Cerebellar nuclear complex (tissue), 1 donor: ENCODE data around the gene CCHCR1.
A peak's percentile ranks its signal among the peaks of the same experiment; 100 is the strongest.

Experiments used
- DNase-seq, 2 experiments: peaks; one replicate each; lab custom pipeline; 2025; lab: John Stamatoyannopoulos, UW

The CCHCR1 gene

DNA sequence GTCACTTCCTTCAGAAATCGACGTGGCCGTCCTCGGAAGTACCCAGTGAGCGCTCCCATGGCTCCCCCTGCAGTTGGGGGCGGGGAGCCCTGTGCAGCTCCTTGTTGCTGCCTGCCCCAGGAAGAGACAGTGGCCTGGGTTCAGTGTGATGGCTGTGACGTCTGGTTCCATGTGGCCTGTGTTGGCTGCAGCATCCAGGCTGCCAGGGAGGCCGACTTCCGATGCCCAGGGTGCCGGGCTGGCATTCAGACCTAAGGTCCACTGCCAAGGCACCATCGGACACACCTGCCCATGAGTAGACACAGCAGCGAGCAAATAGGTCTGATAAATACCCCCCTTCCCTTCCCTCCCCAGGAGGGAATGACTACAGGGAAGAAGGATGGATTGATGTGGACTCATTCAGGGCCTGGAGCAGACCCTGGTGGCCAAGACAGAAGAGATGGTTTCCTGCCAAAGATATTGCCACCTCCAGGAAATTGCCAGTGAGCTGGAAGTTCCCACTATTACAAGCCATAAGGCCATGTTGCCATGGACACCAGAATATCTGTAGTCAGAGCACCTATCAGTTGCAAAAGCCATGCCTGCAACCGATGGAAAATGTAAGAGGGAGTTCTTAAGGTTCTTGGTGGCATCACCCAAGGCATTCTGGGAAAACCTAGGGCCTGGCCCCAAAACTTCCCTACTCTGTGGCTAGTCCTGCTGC, 5.0 kb upstream of the CCHCR1 start:
- DNase-seq = no peak

DNA sequence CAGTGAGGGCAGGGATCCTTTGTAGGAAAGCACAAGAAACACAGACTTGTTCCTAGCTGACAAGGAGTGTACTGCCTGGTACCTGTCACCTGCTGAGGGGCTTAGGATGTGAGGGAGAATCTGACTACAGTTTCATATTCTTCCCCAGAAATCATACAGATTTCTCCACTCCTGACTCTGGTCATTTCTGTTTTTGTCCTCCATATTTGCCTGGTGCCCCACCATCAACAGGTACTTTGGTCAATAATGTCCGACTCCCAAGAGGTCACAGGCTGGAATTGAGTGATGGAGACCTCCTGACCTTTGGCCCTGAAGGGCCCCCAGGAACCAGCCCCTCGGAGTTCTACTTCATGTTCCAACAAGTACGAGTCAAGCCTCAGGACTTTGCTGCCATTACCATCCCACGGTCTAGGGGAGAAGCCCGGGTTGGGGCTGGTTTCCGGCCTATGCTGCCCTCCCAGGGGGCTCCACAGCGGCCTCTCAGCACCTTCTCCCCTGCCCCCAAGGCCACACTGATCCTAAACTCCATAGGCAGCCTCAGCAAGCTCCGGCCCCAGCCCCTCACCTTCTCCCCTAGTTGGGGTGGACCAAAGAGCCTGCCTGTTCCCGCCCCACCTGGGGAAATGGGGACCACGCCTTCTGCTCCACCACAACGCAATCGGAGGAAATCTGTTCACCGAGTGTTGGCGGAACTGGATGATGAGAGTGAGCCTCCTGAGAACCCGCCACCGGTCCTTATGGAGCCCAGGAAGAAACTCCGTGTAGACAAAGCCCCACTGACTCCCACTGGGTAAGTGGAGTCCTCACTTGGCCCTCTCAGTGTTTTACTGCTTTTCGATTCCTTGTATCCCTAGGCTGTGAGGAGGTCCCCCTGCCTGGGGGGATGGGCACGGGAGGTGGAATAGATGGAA, 3.9 kb upstream of the CCHCR1 start:
- no peak for DNase-seq

DNA sequence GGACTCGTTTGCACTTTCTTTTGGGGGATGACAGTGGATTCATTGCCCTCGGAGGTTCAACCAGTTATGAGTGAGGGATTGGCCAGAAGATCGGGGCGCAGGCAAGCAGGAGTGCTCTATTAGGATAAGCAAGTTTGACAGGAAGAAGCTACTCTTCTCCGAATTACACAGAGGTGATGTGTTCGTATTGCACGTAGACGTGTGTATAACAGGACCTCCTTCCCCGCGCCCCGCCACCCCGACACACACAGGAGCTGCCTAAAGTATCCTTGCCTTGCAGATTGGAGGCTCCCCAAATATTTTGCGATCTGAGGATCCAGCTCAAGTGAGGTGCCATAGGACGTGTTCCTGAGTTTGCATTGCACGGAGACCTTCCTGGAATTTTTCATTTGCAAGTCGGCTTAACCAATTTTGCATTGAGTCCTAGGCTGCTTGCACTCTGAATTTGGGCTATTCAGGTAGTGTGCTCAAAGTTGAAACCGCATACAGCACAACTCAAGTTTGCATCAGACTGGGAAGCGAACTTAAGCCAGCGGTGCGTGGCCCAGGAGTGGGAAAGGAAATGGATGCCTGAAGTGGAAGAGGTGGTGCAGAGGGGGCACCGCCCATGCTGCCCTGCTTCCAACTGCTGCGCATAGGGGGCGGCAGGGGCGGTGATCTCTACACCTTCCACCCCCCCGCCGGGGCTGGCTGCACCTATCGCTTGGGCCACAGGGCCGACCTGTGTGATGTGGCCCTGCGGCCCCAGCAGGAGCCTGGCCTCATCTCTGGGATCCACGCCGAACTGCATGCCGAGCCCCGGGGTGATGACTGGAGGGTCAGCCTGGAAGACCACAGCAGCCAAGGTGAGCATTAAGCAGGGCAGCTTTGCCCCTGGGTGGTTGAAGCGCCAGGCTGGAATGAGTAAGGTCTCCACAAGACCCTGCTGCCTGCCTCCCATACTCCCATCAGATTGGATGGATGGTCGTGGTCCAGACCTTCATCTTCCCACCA, 1.6 kb upstream of the CCHCR1 start:
- DNase-seq = no peak

DNA sequence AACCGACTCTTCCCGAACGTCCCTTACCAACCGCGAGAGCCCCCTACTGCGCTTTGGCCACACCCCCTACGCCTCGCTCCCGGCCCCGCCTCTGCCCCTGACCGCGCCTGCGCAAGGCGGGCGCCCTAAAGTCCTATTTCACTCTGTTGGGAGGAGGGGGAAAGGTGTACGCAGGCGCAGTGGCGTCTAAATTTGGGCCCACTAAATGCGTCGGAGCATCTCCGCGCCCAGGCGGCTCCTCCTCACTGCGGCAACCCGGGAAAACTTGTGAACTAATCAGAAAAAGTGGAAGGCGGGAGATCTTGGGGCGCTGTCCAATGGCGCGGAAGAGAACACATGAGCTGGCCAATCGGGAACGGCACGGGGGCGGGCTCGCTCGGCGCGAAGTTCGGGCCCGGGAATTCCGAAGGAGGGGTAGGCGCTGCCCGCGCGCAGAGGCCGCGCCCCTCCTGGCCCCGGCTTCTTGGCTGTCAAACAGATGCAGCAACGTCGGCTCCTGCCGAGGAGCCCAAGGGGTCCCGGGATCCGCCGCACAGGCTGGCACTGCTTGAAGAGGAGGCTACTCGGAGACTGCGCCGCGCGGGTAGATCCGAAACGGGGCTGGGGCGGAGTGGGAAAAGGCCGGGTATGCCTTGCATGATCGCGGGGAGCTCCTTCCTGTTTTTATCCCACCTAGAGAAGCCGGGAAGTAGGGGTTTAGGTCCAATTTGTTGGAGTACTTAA, 699 bp upstream of the CCHCR1 start, which contains the start of gene TCF19:
TCF19 (plus strand) TSS at position 450 of the 723 bp plus-strand sequence. CDS start 881 bp downstream, outside the sequence.
- peak; percentile 85 to 97 for DNase-seq

DNA sequence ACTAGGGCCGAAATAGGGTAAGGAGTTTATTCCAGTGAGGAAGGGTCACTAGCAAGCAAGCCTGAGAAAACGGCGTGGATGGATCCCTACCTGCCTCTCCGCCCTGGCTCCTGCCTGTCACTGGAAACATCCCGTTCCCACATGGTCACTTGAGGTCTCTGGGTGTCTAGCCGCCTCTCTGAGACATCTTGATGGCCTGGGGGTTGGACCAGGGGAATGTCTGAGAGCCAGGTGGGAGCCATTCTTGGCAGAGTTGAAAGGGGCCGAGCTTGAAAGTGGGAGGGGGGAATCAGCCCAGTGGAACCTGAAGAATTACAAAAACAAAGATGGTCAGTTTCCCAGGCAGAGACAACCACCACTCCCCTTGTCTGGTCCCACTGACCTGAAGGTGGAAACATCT, 961 bp downstream of the CCHCR1 start:
- DNase-seq = no peak

DNA sequence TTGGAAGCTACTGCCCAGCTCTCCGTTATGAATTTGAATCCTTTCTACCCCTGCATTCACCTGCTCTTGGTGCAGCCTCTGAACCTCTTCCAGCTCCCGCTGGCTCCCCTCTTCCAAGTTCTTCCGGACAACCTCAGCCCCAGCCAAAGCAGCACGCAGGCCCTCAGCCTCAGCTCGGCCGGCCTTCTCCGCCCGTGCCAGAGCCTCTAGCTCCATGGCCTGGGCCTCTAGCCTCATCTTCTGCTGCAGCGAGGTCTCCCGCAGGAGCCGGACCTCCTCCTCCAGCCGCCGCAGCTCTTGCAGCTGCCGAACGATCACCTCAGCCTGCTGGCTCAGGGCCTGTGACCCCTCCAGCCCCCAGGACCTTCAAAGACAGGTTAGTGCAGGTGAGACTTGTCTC, 3.2 kb downstream of the CCHCR1 start:
- DNase-seq = no peak

DNA sequence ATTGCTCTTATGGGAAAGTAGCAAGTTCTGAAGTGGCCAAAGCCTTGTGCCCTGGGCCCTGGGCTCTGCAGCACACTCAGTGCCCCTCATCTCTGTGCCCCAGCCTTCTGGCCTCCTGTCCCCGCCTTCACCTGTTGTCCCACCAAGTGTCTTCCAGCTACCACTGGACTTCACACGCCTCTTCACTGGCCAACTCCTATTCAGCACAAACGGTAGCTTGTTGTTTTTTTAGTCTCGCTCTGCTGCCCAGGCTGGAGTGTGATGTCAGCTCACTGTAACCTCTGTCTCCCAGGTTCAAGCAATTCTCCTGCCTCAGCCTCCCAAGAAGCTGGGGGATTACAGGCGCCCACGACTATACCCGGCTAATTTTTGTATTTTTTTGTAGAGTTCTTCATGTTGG, 4.8 kb downstream of the CCHCR1 start:
- no peak for DNase-seq

DNA sequence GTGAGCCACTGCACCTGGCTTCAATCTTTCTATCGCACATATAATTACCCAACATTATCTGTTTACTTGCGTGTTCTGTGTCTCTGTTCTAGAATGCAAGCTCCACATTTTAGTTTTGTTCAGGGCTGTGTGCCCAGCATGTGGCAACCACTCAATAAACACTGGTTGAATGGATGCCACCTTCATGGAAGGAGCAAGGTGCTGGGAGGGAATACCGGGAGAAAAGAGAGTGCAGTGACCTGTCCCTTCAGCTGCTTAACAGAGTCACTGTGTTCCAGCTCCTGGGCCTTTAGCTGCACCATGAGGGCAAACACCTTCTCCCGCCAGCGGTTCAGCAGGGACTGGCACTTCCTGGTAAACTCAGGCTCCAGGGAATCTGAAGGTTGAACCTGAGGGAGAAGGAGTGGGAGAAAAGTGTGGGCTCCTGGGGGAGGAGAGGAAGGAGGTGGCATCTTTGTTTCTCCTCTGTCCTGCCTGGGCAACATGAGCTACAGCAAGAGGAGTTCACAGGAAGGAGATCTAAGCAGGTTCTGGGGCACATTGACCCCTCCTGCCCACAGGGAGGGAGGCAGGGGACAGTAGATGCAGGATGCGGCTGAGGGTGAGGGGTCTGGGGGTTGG, 7.7 kb downstream of the CCHCR1 start:
- DNase-seq = no peak

DNA sequence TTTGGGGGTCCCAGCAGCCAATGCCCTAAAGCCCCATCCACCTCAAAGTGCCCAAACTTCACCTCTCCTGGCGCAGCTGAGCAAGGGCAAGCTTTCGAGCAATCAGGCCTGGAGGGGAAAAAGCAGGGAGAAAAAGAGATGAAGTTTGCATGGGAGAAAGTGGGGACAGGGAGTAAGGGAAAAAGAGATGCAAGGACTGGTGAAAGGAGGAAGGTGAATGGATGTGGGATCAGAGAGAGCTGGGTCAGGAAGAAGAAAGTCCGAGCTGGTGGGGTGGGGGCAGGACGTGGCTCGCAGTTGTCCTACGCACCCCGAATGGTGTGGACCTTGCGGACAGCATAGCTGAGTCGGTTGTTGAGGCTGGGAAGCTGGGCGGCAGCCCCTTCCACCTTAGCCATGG, 12.2 kb downstream of the CCHCR1 start:
- no peak for DNase-seq

DNA sequence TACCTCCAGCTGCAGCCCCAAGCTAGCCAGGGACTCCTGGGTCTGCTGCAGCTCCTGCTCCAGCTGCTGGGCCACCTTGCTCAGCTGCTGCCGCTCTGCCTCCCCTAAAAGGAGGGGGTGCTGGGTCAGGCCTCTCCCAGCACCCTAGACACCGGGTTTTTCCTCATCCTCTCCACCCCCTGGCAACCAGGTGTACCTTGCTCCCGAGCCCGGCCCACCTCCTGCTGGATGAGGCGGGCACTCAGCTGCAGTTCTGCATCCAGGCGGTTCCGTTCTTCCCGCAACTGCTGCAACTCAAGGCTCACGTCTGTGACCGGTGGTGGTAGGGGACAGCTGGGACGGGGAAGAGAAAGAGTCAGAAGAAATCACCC, 12.6 kb downstream of the CCHCR1 start:
- no peak for DNase-seq

DNA sequence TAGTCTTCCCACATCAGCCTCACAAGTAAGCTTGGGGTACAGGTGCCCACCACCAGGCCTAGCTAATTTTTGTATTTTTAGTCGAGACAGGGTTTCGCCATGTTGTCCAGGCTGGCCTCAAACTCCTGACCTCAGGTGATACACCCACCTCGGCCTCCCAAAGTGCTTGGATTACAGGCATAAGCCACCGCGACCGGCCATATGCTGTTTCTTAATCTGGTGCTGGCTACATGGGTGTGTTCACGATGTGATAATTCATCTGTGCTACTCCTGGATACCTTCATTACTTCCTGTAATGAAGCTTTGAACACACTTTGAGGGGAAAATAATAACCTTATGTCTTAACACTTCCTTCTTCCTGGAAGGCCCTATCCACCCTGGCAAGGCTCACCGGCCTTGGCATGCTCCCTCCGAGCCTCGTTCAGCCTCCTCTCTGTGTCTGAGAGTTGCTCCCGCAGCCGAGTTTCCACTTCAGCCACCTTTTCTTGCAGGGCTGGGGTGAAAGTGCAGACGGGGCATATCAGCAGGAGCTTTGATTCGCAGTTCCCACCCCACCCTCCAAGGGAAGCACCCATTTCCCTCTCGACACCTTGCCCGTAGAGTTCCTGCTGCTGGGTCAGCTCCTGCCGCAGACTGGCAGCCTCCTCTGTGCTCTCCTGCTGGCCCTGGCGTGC, 13.2 kb downstream of the CCHCR1 start:
- no peak for DNase-seq

DNA sequence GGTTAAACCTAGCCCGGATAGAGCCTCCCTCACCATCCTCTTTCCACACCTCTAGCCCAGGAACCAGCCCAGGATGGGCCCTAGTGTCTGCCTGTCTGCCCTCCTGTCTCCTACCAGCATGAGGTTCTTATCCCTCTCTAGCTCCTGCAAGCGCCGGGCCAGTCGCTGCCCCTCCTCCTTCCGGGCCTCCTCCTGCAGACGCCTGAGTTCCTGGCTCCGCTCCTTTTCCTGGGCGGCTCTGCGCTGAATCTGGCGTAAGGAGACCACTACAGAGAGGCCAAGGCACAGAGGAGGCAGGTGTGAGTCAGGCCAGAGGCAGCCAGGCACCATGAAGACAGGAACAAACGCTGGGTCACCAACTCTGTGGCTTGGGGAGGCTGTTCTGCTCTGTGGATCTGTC, 14.5 kb downstream of the CCHCR1 start:
- DNase-seq = no peak

DNA sequence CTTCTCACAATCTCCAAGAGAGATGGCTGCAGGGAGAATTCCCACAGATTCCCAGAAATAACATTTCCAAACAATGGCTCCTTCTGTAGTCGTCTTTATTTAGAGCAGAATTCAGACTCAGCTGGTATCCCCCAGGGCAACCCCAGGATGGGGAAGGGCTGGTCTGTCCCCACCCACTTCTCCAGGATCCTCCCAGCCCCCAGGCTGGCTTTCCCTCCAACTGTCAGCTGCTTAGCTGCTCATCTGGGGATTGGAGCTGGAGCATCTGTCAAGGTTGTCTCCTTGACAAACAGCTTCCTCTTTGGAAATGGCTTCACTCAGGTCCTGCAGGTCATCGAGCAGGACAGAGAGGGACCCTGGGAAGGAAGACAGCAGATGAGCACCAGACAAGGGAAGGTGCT, 15.2 kb downstream of the CCHCR1 start:
- DNase-seq = no peak

DNA sequence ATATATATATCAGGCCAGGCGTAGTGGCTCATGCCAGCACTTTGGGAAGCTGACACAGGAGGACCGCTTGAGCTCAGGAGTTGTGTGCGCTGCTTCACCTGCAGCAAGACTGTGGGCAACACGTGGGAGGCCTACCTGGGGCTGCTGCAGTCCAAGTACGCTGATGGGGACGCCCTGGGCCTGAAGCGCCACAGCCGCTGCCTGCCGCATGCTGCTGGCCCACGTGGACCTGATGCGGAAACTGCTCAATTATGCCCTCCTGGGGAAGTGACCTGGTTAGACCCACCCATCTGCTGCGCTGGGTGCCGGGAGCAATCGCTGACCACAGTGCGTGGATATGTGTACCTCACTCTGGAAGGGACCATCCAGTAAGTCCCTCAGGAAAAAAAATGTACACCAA, 17.0 kb downstream of the CCHCR1 start:
- DNase-seq = no peak

DNA sequence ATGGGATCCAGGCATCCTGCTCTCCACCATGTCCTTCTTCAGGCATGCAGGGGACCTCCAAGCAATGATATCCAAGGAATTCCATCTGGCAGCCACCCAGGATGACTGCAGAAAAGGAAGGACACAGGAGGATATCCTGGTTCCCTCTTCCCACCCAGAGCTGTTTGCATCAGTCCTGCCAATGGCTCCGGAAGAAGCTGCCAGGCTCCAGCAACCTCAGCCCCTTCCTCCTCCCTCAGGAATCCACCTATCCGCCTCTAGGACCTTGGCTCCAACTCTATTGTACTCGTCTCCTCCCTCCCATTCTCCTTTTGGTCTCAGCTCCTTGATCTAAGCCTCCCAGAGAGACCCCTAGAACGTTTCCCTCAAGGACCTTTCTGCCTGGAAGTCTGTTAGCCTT, 18.0 kb downstream of the CCHCR1 start:
- DNase-seq = no peak

DNA sequence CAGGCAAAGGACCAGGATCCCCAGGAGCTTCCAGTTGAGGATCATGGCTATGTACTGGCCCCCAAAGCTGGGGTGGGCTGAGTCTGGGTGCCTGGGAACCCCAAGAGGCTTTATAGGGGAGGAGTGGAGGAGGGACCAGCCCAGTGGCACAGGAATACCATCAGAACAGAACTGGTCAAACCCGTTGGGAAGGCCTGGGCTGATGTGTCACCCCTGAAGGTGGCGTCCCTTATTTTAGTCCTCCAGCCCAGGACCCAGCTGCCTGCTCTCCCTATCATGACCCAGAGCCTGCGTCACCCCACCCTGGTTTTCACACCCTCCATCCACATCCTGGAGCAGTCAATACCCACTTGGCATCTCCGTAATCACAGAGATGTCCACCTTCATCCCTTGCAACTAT, 18.6 kb downstream of the CCHCR1 start, which contains the start of gene PSORS1C2:
PSORS1C2 (minus strand) TSS at position 85 of the 400 bp plus-strand sequence; CDS start at position 45, 40 bp downstream.
- DNase-seq = no peak

DNA sequence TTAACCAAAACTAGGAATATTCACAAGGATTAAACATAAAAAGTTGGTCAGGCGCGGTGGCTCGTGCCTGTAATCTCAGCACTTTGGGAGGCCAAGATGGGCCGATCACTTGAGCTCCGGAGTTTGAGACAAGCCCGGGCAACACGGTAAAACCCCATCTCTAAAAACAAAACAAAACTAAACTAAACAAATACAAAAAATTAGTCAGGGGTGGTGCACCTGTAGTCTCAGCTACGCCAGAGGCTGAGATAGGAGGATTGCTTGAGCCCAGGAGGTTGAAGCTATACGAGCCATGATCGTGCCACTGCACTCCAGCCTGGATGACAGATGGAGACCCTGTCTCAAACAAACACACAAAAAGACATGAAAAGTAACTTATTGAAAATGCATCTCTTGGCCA, 21.9 kb downstream of the CCHCR1 start:
- DNase-seq = no peak

DNA sequence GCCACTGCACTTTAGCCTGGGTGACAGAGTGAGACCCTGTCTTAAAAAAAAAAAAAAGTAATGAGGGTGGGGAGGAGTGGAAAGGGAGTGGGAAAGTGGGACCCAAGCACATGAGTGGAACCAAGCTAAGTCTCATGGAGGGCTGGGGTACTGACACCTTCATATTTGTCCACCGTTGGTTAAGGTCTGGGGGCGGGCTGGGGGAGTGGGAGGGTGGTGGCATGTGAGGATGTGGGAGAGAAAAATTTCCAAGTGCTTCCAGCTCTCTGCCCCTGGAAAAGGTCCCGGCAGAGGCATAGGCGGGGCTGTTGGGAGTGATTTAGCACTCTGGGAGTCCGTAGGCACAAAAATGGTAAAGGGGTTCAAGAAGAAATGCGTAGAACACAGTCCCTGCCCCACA, 24.8 kb downstream of the CCHCR1 start:
- no peak for DNase-seq

DNA sequence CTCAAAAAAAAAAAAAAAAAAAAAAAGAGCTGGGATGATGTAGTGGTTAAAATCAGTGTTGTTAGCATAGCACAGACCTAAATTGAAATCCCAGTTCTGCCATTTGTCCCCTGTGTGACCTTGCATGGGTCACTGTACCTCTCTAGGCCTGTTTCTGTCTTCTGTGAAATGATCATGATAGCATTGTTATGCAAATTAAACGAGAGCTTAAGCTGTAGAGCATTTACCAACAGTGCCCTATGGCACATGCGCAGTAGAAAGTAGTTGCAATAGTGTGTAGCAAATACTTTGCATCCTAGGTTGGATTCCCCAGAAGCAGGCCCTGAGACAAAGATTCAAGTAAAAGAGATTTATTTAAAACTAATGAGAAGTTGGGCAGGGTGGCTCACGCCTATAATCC, 26.0 kb downstream of the CCHCR1 start:
- no peak for DNase-seq

DNA sequence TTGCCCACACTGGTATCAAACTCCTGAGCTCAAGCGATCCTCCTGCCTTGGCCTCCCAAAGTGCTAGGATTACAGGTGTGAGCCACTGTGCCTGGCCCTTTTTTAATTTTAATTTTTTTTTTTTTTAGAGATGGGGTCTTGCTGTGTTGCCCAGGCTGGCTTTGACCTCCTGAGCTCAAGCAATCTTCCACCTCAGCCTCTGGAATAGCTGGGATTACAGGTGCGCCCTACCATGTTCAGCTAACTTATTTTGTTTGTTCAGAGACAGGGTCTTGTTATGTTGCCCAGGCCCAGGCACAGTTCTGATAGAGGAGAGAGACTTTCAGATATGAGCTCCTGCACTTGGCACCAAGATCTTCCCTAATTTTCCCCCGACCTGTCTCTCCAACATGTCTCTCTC, 26.9 kb downstream of the CCHCR1 start:
- DNase-seq = no peak
